GM18508 (cell line): ENCODE data around the gene ZNF839.

ENCODE experiments used
- ATAC-seq: cut with Tn5 transposase; IDR thresholded peaks from one replicate; pipeline ENCODE4 v1.9.1; 2021; ENCODE audit warnings: moderate number of reproducible peaks; ENCODE audit not compliant: insufficient read depth, unreplicated experiment

Gene ZNF839

GRCh38 chr14:102370305-102370809 lies 50.8 kb downstream of the ZNF839 start:
- no peak for ATAC-seq

- no peak for ATAC-seq
Measured at GRCh38 chr14:102371361-102371760, 51.8 kb downstream of the ZNF839 start.

GRCh38 chr14:102373110-102373509 lies 53.6 kb downstream of the ZNF839 start:
- ATAC-seq = no peak

- no peak for ATAC-seq
Measured at GRCh38 chr14:102374264-102374663, 54.7 kb downstream of the ZNF839 start.

- ATAC-seq = no peak
Measured at GRCh38 chr14:102375119-102375518, 55.6 kb downstream of the ZNF839 start.

- ATAC-seq = no peak
Measured at GRCh38 chr14:102377696-102378095, 58.1 kb downstream of the ZNF839 start.

GRCh38 chr14:102378830-102379229 lies 59.3 kb downstream of the ZNF839 start:
- ATAC-seq = no peak

- ATAC-seq = no peak
Measured at GRCh38 chr14:102387086-102387485, 67.5 kb downstream of the ZNF839 start.

- ATAC-seq = no peak
Measured at GRCh38 chr14:102389246-102389645, 69.7 kb downstream of the ZNF839 start.

GRCh38 chr14:102390064-102390855 lies 70.7 kb downstream of the ZNF839 start:
- no peak for ATAC-seq
